ENCODE measurements around the gene PSD.

GRCh38 chr10:102376901-102377300 lies 41.7 kb downstream of the PSD start:
- TF ChIP-seq CTCF (IDR thresholded peaks at IDR 0.05) = no peak
- TF ChIP-seq EP300 (IDR thresholded peaks at IDR 0.05) = no peak
